HS-27A (cell line): Measurements from ENCODE around the gene CPOX.
"Not testable (repeated sequence)": the region's sequence is repeated elsewhere in the genome, so short reads cannot be mapped to it uniquely, and the experiment has no call there.

ENCODE experiments used
- DNase-seq: peaks from one replicate; pipeline ENCODE4 v3.0.0-alpha.2; 2012; ENCODE audit warnings: low read depth, missing footprints

CPOX gene

GRCh38 chr3:98561727-98562521 is 31.5 kb downstream of the CPOX start:
- DNase-seq = no peak

GRCh38 chr3:98560911-98561310 is 32.5 kb downstream of the CPOX start:
- no peak for DNase-seq

- DNase-seq = not testable (repeated sequence)
These were observed 33.6 kb downstream of the CPOX start for GRCh38 chr3:98559769-98560168.

GRCh38 chr3:98558100-98558827 is 35.1 kb downstream of the CPOX start:
- no peak for DNase-seq

- no peak for DNase-seq
These were observed 35.9 kb downstream of the CPOX start for GRCh38 chr3:98557324-98558010.

GRCh38 chr3:98556164-98557130 is 37.0 kb downstream of the CPOX start:
- DNase-seq = peak; percentile 71

- DNase-seq = no peak
These were observed 38.4 kb downstream of the CPOX start for GRCh38 chr3:98555025-98555379.

GRCh38 chr3:98554580-98554979 is 38.8 kb downstream of the CPOX start:
- no peak for DNase-seq

- no peak for DNase-seq
These were observed 39.7 kb downstream of the CPOX start for GRCh38 chr3:98553753-98554152.

GRCh38 chr3:98553021-98553563 is 40.3 kb downstream of the CPOX start:
- no peak for DNase-seq

GRCh38 chr3:98552232-98553020 is 41.0 kb downstream of the CPOX start:
- DNase-seq = no peak

GRCh38 chr3:98551754-98552153 is 41.7 kb downstream of the CPOX start:
- DNase-seq = no peak

GRCh38 chr3:98551236-98551635 is 42.2 kb downstream of the CPOX start:
- no peak for DNase-seq

GRCh38 chr3:98550833-98551232 is 42.6 kb downstream of the CPOX start:
- no peak for DNase-seq

- DNase-seq = no peak
These were observed 44.9 kb downstream of the CPOX start for GRCh38 chr3:98548544-98548943.

- DNase-seq = no peak
These were observed 47.5 kb downstream of the CPOX start for GRCh38 chr3:98545940-98546339.

GRCh38 chr3:98542623-98543022 is 50.8 kb downstream of the CPOX start:
- DNase-seq = no peak

GRCh38 chr3:98541695-98542094 is 51.7 kb downstream of the CPOX start:
- no peak for DNase-seq

GRCh38 chr3:98540346-98540745 is 53.1 kb downstream of the CPOX start:
- DNase-seq = no peak

- DNase-seq = no peak
These were observed 56.9 kb downstream of the CPOX start for GRCh38 chr3:98536456-98537017.
